ENCODE measurements around the gene SLC2A14. TPM values are rescaled to one million over a fixed set of nuclear protein-coding genes. Genes with fewer than 3 reads are reported as not detected.
"Not testable (repeated sequence)": the region's sequence is repeated elsewhere in the genome, so short reads cannot be mapped to it uniquely, and the experiment has no call there.

Gene SLC2A14
- total RNA-seq, 2 experiments from 2014 or later, result 0.45 to 0.52 TPM

GRCh38 chr12:7835116-7835515 is 37.6 kb downstream of the SLC2A14 start:
- Mint-ChIP-seq H3K36me3 (ENCODE audit: low read depth) (no peaks in the 10 kb centered on the region), H3K27ac (no peak overlapping the region), H3K27me3 (no peaks in the 10 kb centered on the region), H3K4me1 (ENCODE audit: low read depth) (peaks cover 5% of the 10 kb centered on the region), H3K4me3 (no peak overlapping the region), H3K9me3 (no peaks in the 10 kb centered on the region)
- no peak for ATAC-seq (ENCODE audit: poor library complexity)
- Histone ChIP-seq H3K36me3 (ENCODE audit: insufficient read depth, low read length) (no peaks in the 10 kb centered on the region), H3K27me3 (ENCODE audit: control insufficient read depth in 1 of 2, insufficient read depth in 2 of 2, low read length in 2 of 2) (no peaks in the 10 kb centered on the region), H3K9me3 (ENCODE audit: control insufficient read depth in 1 of 2, insufficient read depth in 1 of 2, low read length in 2 of 2) (no peaks in the 10 kb centered on the region), H3K27ac (ENCODE audit: low read depth in 1 of 2, low read length in 2 of 2) (no peak overlapping the region), H3K4me3 (ENCODE audit: low read length) (no peak overlapping the region), H3K4me1 (ENCODE audit: insufficient read depth, low read length) (no peaks in the 10 kb centered on the region)
- ChIA-PET POLR2A (no interaction called here), CTCF (no interaction called here)
- no peak for DNase-seq
- intact Hi-C loops (cut with DNase I, micrococcal nuclease), result no loop called here
- TF ChIP-seq CTCF (IDR thresholded peaks at IDR 0.05), result no peak

DNA sequence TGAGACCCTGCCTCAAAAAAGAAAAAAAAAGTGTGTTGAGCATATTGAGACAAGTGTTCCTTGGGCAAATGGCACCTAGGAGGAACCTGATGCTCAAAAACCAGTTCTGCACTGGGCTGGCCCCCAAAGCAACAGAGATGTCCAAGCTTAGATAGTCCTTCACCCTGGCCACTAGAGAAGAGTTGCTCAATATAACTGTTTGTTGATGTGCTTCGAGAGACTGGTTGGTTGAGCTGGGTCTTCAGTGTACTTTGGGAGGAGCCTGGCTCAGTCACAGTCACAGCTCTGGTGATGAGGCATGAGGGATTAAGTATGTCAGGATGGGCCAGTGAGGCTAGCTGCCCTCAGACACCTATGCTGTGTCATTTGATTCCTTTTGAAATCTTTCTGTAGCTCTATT is 38.0 kb downstream of the SLC2A14 start:
- Mint-ChIP-seq H3K27ac (no peak overlapping the region), H3K4me3 (no peak overlapping the region), H3K27me3 (no peaks in the 10 kb centered on the region), H3K9me3 (no peaks in the 10 kb centered on the region), H3K36me3 (ENCODE audit: low read depth) (no peaks in the 10 kb centered on the region), H3K4me1 (ENCODE audit: low read depth) (peaks cover 5% of the 10 kb centered on the region)
- no peak overlapping the region for H3K27ac ChIP-seq (ENCODE audit: low read depth in 1 of 2, low read length in 2 of 2)
- intact Hi-C loops (cut with DNase I, micrococcal nuclease), result no loop called here
- peak in 1 of 14 experiments; percentile 23 for DNase-seq
- ChIA-PET CTCF (no interaction called here), POLR2A (no interaction called here)
- no peaks in the 10 kb centered on the region for H3K36me3 ChIP-seq (ENCODE audit: insufficient read depth, low read length)
- no peaks in the 10 kb centered on the region for H3K9me3 ChIP-seq (ENCODE audit: control insufficient read depth in 1 of 2, insufficient read depth in 1 of 2, low read length in 2 of 2)
- H3K4me3 ChIP-seq (ENCODE audit: low read length), result no peak overlapping the region
- TF ChIP-seq CTCF (IDR thresholded peaks at IDR 0.05), result no peak
- no peak for ATAC-seq (ENCODE audit: poor library complexity)
- H3K4me1 ChIP-seq (ENCODE audit: insufficient read depth, low read length), result no peaks in the 10 kb centered on the region
- no peaks in the 10 kb centered on the region for H3K27me3 ChIP-seq (ENCODE audit: control insufficient read depth in 1 of 2, insufficient read depth in 2 of 2, low read length in 2 of 2)

GRCh38 chr12:7833831-7834230 is 38.9 kb downstream of the SLC2A14 start:
- Mint-ChIP-seq H3K4me3 (no peak overlapping the region), H3K36me3 (ENCODE audit: low read depth) (no peaks in the 10 kb centered on the region), H3K27ac (no peak overlapping the region), H3K9me3 (no peaks in the 10 kb centered on the region), H3K27me3 (no peaks in the 10 kb centered on the region), H3K4me1 (ENCODE audit: low read depth) (peaks cover 5% of the 10 kb centered on the region)
- intact Hi-C loops (cut with DNase I, micrococcal nuclease), result no loop called here
- H3K36me3 ChIP-seq (ENCODE audit: insufficient read depth, low read length), result no peaks in the 10 kb centered on the region
- no peak overlapping the region for H3K27ac ChIP-seq (ENCODE audit: low read depth in 1 of 2, low read length in 2 of 2)
- POLR2A ChIA-PET, result interaction anchor here (0.6 kb wide), 1 partner anchor 1422 kb away, joined by 4 read pairs; no protein-coding TSS in a partner anchor
- H3K9me3 ChIP-seq (ENCODE audit: control insufficient read depth in 1 of 2, insufficient read depth in 1 of 2, low read length in 2 of 2), result no peaks in the 10 kb centered on the region
- DNase-seq (no peak), ATAC-seq (ENCODE audit: poor library complexity) (no peak)
- no peak overlapping the region for H3K4me3 ChIP-seq (ENCODE audit: low read length)
- no peak for TF ChIP-seq CTCF (IDR thresholded peaks at IDR 0.05)
- CTCF ChIA-PET, result interaction anchor here (2.5 kb wide), 1 partner anchor 99 kb away, joined by 8 read pairs; no protein-coding TSS in a partner anchor
- no peaks in the 10 kb centered on the region for H3K27me3 ChIP-seq (ENCODE audit: control insufficient read depth in 1 of 2, insufficient read depth in 2 of 2, low read length in 2 of 2)
- H3K4me1 ChIP-seq (ENCODE audit: insufficient read depth, low read length), result no peaks in the 10 kb centered on the region

DNA sequence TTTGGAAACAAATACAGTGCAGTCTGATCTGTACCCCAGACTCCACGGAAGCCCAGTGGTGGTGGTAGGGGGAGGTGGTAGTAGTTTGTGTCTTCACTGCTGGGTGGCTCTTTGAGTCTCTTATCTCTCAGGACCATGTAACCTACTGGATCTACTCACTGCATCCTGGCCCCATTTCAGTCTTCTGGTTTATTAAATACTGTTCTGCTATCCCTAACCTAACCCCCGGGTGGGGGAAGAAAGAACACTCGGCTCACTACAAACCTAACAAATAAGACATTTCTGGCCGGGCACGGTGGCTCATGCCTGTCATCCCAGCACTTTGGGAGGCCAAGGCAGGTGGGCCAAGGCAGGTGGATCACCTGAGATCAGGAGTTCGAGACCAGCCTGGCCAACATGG is 39.5 kb downstream of the SLC2A14 start:
- H3K36me3 ChIP-seq (ENCODE audit: insufficient read depth, low read length); H3K27me3 Mint-ChIP-seq; H3K27ac Mint-ChIP-seq; DNase-seq; H3K4me1 Mint-ChIP-seq (ENCODE audit: low read depth); intact Hi-C loops (cut with DNase I, micrococcal nuclease); H3K9me3 ChIP-seq (ENCODE audit: control insufficient read depth in 1 of 2, insufficient read depth in 1 of 2, low read length in 2 of 2); H3K9me3 Mint-ChIP-seq; H3K4me1 ChIP-seq (ENCODE audit: insufficient read depth, low read length); POLR2A ChIA-PET; H3K4me3 ChIP-seq (ENCODE audit: low read length); H3K4me3 Mint-ChIP-seq; H3K27me3 ChIP-seq (ENCODE audit: control insufficient read depth in 1 of 2, insufficient read depth in 2 of 2, low read length in 2 of 2); H3K27ac ChIP-seq (ENCODE audit: low read depth in 1 of 2, low read length in 2 of 2); ATAC-seq (ENCODE audit: poor library complexity); H3K36me3 Mint-ChIP-seq (ENCODE audit: low read depth): not testable (repeated sequence)
- CTCF ChIA-PET, result interaction anchor here (1.2 to 2.5 kb wide), 2 partner anchors 27 to 100 kb away, joined by 3 to 8 read pairs; no protein-coding TSS in a partner anchor
